ENCODE results near the gene LGALSL.

The LGALSL gene

GRCh38 chr2:64422466-64422865, 31.5 kb upstream of the LGALSL start:
- CTCF ChIA-PET: interaction anchor here (0.9 to 2.5 kb wide), 4 partner anchors 12 to 66 kb away, joined by 3 to 6 read pairs (median 5); no protein-coding TSS in a partner anchor
- DNase-seq (ENCODE audit: extremely low spot score): no peak
- no peak for TF ChIP-seq CTCF (IDR thresholded peaks at IDR 0.05; ENCODE audit: control extremely low read depth, extremely low read depth, low read depth, missing control alignments)

GRCh38 chr2:64423303-64423702, 30.7 kb upstream of the LGALSL start:
- no peak for DNase-seq (ENCODE audit: extremely low spot score)
- no peak for TF ChIP-seq CTCF (IDR thresholded peaks at IDR 0.05; ENCODE audit: control extremely low read depth, extremely low read depth, low read depth, missing control alignments)
- ChIA-PET POLR2A (no interaction called here), CTCF (interaction anchor here (1.3 to 2.5 kb wide), 2 partner anchors 13 to 65 kb away, joined by 4 to 6 read pairs; no protein-coding TSS in a partner anchor)

More at GRCh38 chr2:64422466-64422865, 31.5 kb upstream of the LGALSL start:
- POLR2A ChIA-PET: no interaction called here

DNA sequence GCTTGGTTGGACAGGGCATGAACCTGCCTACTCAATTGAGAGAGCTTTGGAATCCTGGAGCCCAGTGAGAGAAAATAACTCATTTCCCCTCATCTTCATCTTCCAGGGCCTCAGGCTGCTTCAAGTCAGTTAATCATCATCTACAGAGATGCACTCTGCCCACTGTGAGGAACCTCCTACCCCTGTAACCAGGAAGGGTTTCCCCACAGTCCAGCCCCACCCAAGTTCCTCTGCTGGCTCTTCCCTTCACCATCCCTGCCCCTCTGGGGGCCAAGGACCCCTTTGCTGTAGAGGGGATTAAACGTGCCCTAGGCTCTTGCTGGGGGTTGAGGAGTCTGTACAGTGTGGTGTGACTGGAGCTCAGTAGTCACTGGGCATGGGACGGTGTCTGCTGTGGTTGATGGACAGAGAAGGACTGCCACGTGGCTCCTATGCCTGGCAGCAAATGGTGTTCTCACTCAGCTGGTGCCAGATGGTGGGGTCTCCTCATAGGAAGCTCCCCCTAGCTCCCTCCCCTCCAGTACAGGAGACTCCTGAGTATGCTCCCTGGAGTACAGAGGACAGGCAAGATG, 29.5 kb upstream of the LGALSL start:
- CTCF ChIA-PET: interaction anchor here (1.1 to 2.5 kb wide), 2 partner anchors 46 to 64 kb away, joined by 3 to 6 read pairs; no protein-coding TSS in a partner anchor
- POLR2A ChIA-PET: no interaction called here
- no peak for DNase-seq (ENCODE audit: extremely low spot score)
- no peak for TF ChIP-seq CTCF (IDR thresholded peaks at IDR 0.05; ENCODE audit: control extremely low read depth, extremely low read depth, low read depth, missing control alignments)

- no peak for DNase-seq (ENCODE audit: extremely low spot score)
- ChIA-PET CTCF (no interaction called here), POLR2A (no interaction called here)
- TF ChIP-seq CTCF (IDR thresholded peaks at IDR 0.05; ENCODE audit: control extremely low read depth, extremely low read depth, low read depth, missing control alignments): no peak
Observed at GRCh38 chr2:64426183-64426952, 27.6 kb upstream of the LGALSL start.

- no peak for TF ChIP-seq CTCF (IDR thresholded peaks at IDR 0.05; ENCODE audit: control extremely low read depth, extremely low read depth, low read depth, missing control alignments)
- CTCF ChIA-PET: interaction anchor here (1.4 kb wide), 2 partner anchors 54 to 103 kb away, joined by 3 to 4 read pairs; no protein-coding TSS in a partner anchor
- POLR2A ChIA-PET: interaction anchor here (0.6 kb wide), 1 partner anchor 431 kb away, joined by 3 read pairs; no protein-coding TSS in a partner anchor
- DNase-seq (ENCODE audit: extremely low spot score): no peak
Observed at GRCh38 chr2:64434039-64434657, 19.8 kb upstream of the LGALSL start.

- TF ChIP-seq CTCF (IDR thresholded peaks at IDR 0.05; ENCODE audit: control extremely low read depth, extremely low read depth, low read depth, missing control alignments): no peak
- CTCF ChIA-PET: interaction anchor here (1.5 to 2.7 kb wide), 4 partner anchors 9 to 50 kb away, joined by 4 to 11 read pairs (median 6); no protein-coding TSS in a partner anchor
- DNase-seq (ENCODE audit: extremely low spot score): no peak
- POLR2A ChIA-PET: no interaction called here
Observed at GRCh38 chr2:64437883-64438282, 16.1 kb upstream of the LGALSL start.
